HepG2 (cell line): ENCODE measurements around the gene TENM3. TPM values are rescaled to one million over a fixed set of nuclear protein-coding genes. Genes with fewer than 3 reads are reported as not detected.

Experiments
- ATAC-seq: fragments of 200-7000 bp; cut with Tn5 transposase; 3 replicates; pipeline ENCODE4 v1.9.1; 2020; ENCODE audit warnings: mild to moderate bottlenecking, moderate library complexity
- BruUV-seq: library from RNA; stranded (reverse); fragments of 400-500 nt; replicated peaks from 2 replicates; lab custom pipeline; 2021; lab: Mats Ljungman, UMichigan
- CTCF ChIA-PET: fragments of 300-600 bp; formaldehyde crosslinking; extraction: SDS; loops from one replicate; lab custom pipeline; 2021; ENCODE audit warnings: low total read pairs, inconsistent platforms, low intra/inter-chr PET ratio; lab: Yijun Ruan, JAX
- POLR2A ChIA-PET: fragments of 350-600 bp; sonication (Branson Sonifier 250); formaldehyde crosslinking; loops from one replicate; lab custom pipeline; 2020; ENCODE audit warnings: antibody characterized with exemption, inconsistent platforms; lab: Yijun Ruan, JAX
- DNase-seq: peaks from one replicate; pipeline ENCODE4 v3.0.0-alpha.2; 2015; ENCODE audit warnings: low spot score
- FAIRE-seq: peaks from 3 replicates; lab custom pipeline; 2011; peaks lifted over from hg19 to GRCh38; lab: Jason Lieb, UNC
- H2AFZ ChIP-seq: one replicate; pipeline ENCODE4 v1.6.1; 2011; ENCODE audit warnings: low read length, inconsistent platforms
- H3K27ac ChIP-seq: fragments of 300-600 bp; 3 replicates; pipeline ENCODE4 v1.8.0; 2011; ENCODE audit warnings: mixed run types, mild to moderate bottlenecking, mixed read lengths, low read length, inconsistent platforms; ENCODE audit not compliant: insufficient read depth; ENCODE audit errors: extremely low read length
- H3K27me3 ChIP-seq, 2 experiments: fragments of 200-600 bp in 1 of 2; 2 replicates in 1 of 2; 3 replicates in 1 of 2; pipeline versions ENCODE4 v1.6.0 to v1.8.0; 2011; ENCODE audit warnings: low read length in 2 of 2, mild to moderate bottlenecking in 2 of 2, moderate library complexity in 2 of 2, inconsistent platforms in 1 of 2; ENCODE audit not compliant: insufficient read depth in 2 of 2, control insufficient read depth in 1 of 2
- H3K36me3 ChIP-seq, 2 experiments: fragments of 200-600 bp in 1 of 2; replicated peaks in 1 of 2; 2 replicates in 1 of 2; 3 replicates in 1 of 2; pipeline versions ENCODE4 v1.5.1 to v1.8.0; 2011; ENCODE audit warnings: low read length in 2 of 2, inconsistent platforms in 1 of 2; ENCODE audit not compliant: insufficient read depth in 2 of 2, control insufficient read depth in 1 of 2
- H3K4me1 ChIP-seq: 2 replicates; pipeline ENCODE4 v1.5.1; 2012; ENCODE audit warnings: low read length, inconsistent platforms; ENCODE audit not compliant: insufficient read depth
- H3K4me2 ChIP-seq: 2 replicates; pipeline ENCODE4 v1.6.0; 2011; ENCODE audit warnings: low read depth, low read length, inconsistent platforms
- H3K4me3 ChIP-seq, 3 experiments: fragments of 200-600 bp in 1 of 3; sonication (generic), shearing (Covaris generic) in 1 of 3; replicated peaks in 1 of 3; 2 replicates each; pipeline ENCODE4 v1.5.1; 2011 to 2016; ENCODE audit warnings: low read length in 3 of 3, inconsistent platforms in 2 of 3, low read depth in 2 of 3, mild to moderate bottlenecking in 2 of 3, control low read depth in 1 of 3, mixed read lengths in 1 of 3; ENCODE audit not compliant: insufficient read depth in 1 of 3
- H3K79me2 ChIP-seq: one replicate; pipeline ENCODE4 v1.6.1; 2011; ENCODE audit warnings: low read length, inconsistent platforms; ENCODE audit not compliant: insufficient read depth
- H3K9ac ChIP-seq: 2 replicates; pipeline ENCODE4 v1.6.0; 2011; ENCODE audit warnings: mild to moderate bottlenecking, low read depth, low read length, inconsistent platforms; ENCODE audit not compliant: insufficient read depth
- H3K9me3 ChIP-seq: 2 replicates; pipeline ENCODE4 v1.5.1; 2012; ENCODE audit warnings: mild to moderate bottlenecking, low read length
- H4K20me1 ChIP-seq: 2 replicates; pipeline ENCODE4 v1.6.0; 2011; ENCODE audit warnings: inconsistent platforms, mild to moderate bottlenecking, low read length, moderate library complexity; ENCODE audit not compliant: insufficient read depth
- CBX1 ChIP-seq: IDR thresholded peaks from one replicate; pipeline ENCODE4 v1.6.1; 2016; ENCODE audit warnings: antibody characterized with exemption, low read depth
- RBM22 ChIP-seq: fragments of 200-400 bp; formaldehyde crosslinking; optimal IDR thresholded peaks from 2 replicates; pipeline ENCODE3; 2017; ENCODE audit warnings: mild to moderate bottlenecking, low read length, moderate library complexity
- SATB2 ChIP-seq: sonication (generic); formaldehyde crosslinking; IDR thresholded peaks from 2 replicates; pipeline ENCODE4 v1.5.0; 2020; ENCODE audit warnings: missing genetic modification reagents
- U2AF2 ChIP-seq: fragments of 200-400 bp; formaldehyde crosslinking; IDR thresholded peaks from 2 replicates; pipeline ENCODE4 v1.6.1; 2017; ENCODE audit warnings: low read depth, mild to moderate bottlenecking, low read length
- ZBED4 ChIP-seq: sonication (generic); formaldehyde crosslinking; IDR thresholded peaks from 2 replicates; pipeline ENCODE4 v1.4.0; 2020; ENCODE audit warnings: missing genetic modification reagents, borderline replicate concordance
- ZNF563 ChIP-seq: sonication (generic); formaldehyde crosslinking; IDR thresholded peaks from 2 replicates; pipeline ENCODE4 v1.8.0; 2022; ENCODE audit warnings: mild to moderate bottlenecking, moderate library complexity, missing genetic modification reagents
- ZNF616 ChIP-seq: sonication (generic); formaldehyde crosslinking; IDR thresholded peaks from 2 replicates; pipeline ENCODE4 v1.5.0; 2020; ENCODE audit warnings: low read depth, mild to moderate bottlenecking, missing genetic modification reagents
- ZNF747 ChIP-seq: sonication (generic); formaldehyde crosslinking; IDR thresholded peaks from 2 replicates; pipeline ENCODE4 v1.8.1; 2023; ENCODE audit warnings: missing genetic modification reagents, mild to moderate bottlenecking, borderline replicate concordance
- WGBS: methylation state at CpG from one replicate; pipeline ENCODE4 v1.1.6; 2017; ENCODE audit warnings: low lambda C conversion rate; 5-methylcytosine and 5-hydroxymethylcytosine counted together
- in situ Hi-C: cut with HindIII; loops from 2 replicates; pipeline ENCODE4 v1.10.0; 2017; ENCODE audit warnings: low pct_unique_long_range_greater_than_20kb; ENCODE audit not compliant: extremely low pct_ligation_motif_present
- intact Hi-C: fragments of 100-400 bp; cut with micrococcal nuclease; formaldehyde crosslinking; loops from one replicate; pipeline ENCODE4 v1.10.0; 2022; ENCODE audit not compliant: unreplicated experiment
- polyA plus RNA-seq, 8 experiments: library from polyadenylated mRNA; depleted of rRNA in 3 of 8; stranded (reverse) in 7 of 8; unstranded in 1 of 8; fragments of >200 nt; fragmentation: Illumina TruSeq in 4 of 8; extraction: Trizol in 4 of 8; gene quantifications; 2 replicates each; pipeline versions ENCODE4 v1.2.1 to v1.2.3, GENCODE V29; 2011 to 2016; ENCODE audit warnings: low read depth in 4 of 8, missing spikeins in 1 of 8, mixed read lengths in 1 of 8; ENCODE audit not compliant: insufficient read depth in 1 of 8
- total RNA-seq, 5 experiments: library from RNA; depleted of rRNA; stranded (reverse); fragments of >200 nt; fragmentation: Illumina TruSeq; extraction: Trizol; gene quantifications; 2 replicates each; pipeline ENCODE4 v1.2.3, GENCODE V29; 2016; ENCODE audit warnings: low read depth in 1 of 5
- TF ChIP-seq, protein P1 (sequence below): IDR thresholded peaks from 2 replicates; pipeline ENCODE4 v1.6.1; 2016; ENCODE audit warnings: control low read depth

The TENM3 gene
- total and polyA plus RNA-seq, 2 of the 13 experiments (the other 11 are each of a cell fraction or from before 2014, with no cell fraction given) = 0.04 TPM; not detected in 1

GRCh38 chr4:182337366-182337765, 94.2 kb downstream of the TENM3 start:
- no peak overlapping the region for H3K9ac ChIP-seq
- CTCF ChIA-PET = no interaction called here
- no TSS peak for BruUV-seq
- no peaks in the 10 kb centered on the region for H3K36me3 ChIP-seq
- H3K4me2 ChIP-seq = no peak overlapping the region
- WGBS = 0% methylated on average over 1 of the region's 1 CpG
- in situ Hi-C loops (no loop called here), intact Hi-C loops (no loop called here)
- H3K27ac ChIP-seq = no peak overlapping the region
- no peak for ATAC-seq
- POLR2A ChIA-PET = no interaction called here
- H3K9me3 ChIP-seq = no peaks in the 10 kb centered on the region
- TF ChIP-seq RBM22 (no peak), ZNF747 (CRISPR knock-in tag) (no peak), U2AF2 (no peak), ZNF616 (no peak), CBX1 (no peak), ZBED4 (CRISPR knock-in tag) (no peak), SATB2 (CRISPR knock-in tag) (no peak), ZNF563 (CRISPR knock-in tag) (no peak)
- TF ChIP-seq, protein P1, sequence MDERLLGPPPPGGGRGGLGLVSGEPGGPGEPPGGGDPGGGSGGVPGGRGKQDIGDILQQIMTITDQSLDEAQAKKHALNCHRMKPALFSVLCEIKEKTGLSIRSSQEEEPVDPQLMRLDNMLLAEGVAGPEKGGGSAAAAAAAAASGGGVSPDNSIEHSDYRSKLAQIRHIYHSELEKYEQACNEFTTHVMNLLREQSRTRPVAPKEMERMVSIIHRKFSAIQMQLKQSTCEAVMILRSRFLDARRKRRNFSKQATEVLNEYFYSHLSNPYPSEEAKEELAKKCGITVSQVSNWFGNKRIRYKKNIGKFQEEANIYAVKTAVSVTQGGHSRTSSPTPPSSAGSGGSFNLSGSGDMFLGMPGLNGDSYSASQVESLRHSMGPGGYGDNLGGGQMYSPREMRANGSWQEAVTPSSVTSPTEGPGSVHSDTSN (CRISPR knock-in tag) = no peak
- no peak overlapping the region for H3K4me3 ChIP-seq
- no peaks in the 10 kb centered on the region for H3K4me1 ChIP-seq
- FAIRE-seq = no peak
- H2AFZ ChIP-seq = no peak overlapping the region
- no peaks in the 10 kb centered on the region for H3K79me2 ChIP-seq
- no peaks in the 10 kb centered on the region for H4K20me1 ChIP-seq
- no peaks in the 10 kb centered on the region for H3K27me3 ChIP-seq
- no peak for DNase-seq
